ENCODE results near the gene SLC5A12. TPM values are rescaled to one million over a fixed set of nuclear protein-coding genes. Genes with fewer than 3 reads are reported as not detected.
"Not testable (repeated sequence)": the region's sequence is repeated elsewhere in the genome, so short reads cannot be mapped to it uniquely, and the experiment has no call there.

SLC5A12 gene
- polyA plus RNA-seq, 2 of the 4 experiments (the other 2 are of a cell fraction): not detected

DNA sequence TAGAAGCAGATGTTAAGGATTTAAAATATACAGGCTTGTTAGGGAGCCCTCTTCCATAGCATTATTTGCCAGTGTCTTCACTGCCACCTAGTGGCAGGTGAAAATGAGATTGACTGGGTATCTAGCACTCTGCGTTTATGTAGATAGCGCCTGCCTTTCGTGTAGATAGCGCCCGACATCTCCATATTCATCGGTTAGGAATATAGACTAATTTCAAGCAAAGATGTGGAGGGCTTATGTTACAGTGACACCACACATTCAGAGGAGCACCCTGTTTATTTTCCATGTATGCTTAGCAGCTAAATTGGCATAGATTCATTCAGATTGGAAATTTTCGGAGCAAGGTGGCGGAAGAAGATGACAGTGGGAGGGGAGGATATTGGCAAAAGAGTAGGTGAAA is 72.0 kb downstream of the SLC5A12 start:
- Histone ChIP-seq H3K4me2 (0 out of 3 replicates have a peak overlapping the region, but pooled peaks have one; percentile 35), H3K9me3 (no peaks in the 10 kb centered on the region), H3K4me3 (no peak overlapping the region), H3K27ac (no peak overlapping the region), H3K4me1 (no peaks in the 10 kb centered on the region)
- DNase-seq (ENCODE audit: low read depth in 1 of 2, low spot score in 1 of 2) (peak; percentile 55 to 80), ATAC-seq (peak; percentile 96 to 100), FAIRE-seq (no peak)
- 26% methylated on average over 8 of the region's 8 CpGs for WGBS (ENCODE audit: missing lambda C conversion rate)
- TF ChIP-seq TP53 (CRISPR knock-in tag; IDR thresholded peaks at IDR 0.05) (no peak), SMC3 (IDR thresholded peaks at IDR 0.05) (peak; percentile 88), RNF2 (IDR thresholded peaks at IDR 0.05; ENCODE audit: borderline replicate concordance, low read depth) (no peak), TFCP2L1 (CRISPR knock-in tag; IDR thresholded peaks at IDR 0.05) (no peak), ELK1 (IDR thresholded peaks at IDR 0.05; ENCODE audit: low read depth, low read length) (no peak), HDAC2 (IDR thresholded peaks at IDR 0.05) (no peak), RAD21 (conservative IDR thresholded peaks at IDR 0.05 in 1 of 2, IDR thresholded peaks at IDR 0.05 in 1 of 2) (peak; percentile 88 to 91), RFX5 (IDR thresholded peaks at IDR 0.05) (no peak)
- TF ChIP-seq, protein P1, sequence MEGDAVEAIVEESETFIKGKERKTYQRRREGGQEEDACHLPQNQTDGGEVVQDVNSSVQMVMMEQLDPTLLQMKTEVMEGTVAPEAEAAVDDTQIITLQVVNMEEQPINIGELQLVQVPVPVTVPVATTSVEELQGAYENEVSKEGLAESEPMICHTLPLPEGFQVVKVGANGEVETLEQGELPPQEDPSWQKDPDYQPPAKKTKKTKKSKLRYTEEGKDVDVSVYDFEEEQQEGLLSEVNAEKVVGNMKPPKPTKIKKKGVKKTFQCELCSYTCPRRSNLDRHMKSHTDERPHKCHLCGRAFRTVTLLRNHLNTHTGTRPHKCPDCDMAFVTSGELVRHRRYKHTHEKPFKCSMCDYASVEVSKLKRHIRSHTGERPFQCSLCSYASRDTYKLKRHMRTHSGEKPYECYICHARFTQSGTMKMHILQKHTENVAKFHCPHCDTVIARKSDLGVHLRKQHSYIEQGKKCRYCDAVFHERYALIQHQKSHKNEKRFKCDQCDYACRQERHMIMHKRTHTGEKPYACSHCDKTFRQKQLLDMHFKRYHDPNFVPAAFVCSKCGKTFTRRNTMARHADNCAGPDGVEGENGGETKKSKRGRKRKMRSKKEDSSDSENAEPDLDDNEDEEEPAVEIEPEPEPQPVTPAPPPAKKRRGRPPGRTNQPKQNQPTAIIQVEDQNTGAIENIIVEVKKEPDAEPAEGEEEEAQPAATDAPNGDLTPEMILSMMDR (IDR thresholded peaks at IDR 0.05): peak; percentile 84
- ChIA-PET CTCF (interaction anchor here (0.7 to 1.8 kb wide), 11 partner anchors 8 to 836 kb away, joined by 3 to 9 read pairs (median 4); no protein-coding TSS in a partner anchor), POLR2A (no interaction called here)

DNA sequence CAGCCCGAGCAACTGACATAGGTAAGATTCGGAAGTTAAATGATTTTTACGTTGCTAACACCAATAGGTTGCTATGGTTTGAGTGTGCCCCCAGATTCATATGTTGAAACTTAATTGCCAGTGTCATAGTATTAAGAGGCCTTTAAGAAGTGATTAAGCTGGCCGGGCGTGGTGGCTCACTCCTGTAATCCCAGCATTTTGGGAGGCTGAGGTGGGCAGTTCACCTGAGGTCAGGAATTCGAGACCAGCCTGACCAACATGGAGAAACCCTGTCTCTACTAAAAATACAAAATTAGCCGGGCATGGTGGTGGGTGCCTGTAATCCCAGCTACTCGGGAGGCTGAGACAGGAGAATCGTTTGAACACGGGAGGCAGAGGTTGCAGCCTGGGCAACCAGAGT is 78.5 kb downstream of the SLC5A12 start:
- H3K27ac ChIP-seq; H3K4me1 ChIP-seq; H3K9me3 ChIP-seq; POLR2A ChIA-PET; ATAC-seq; H3K4me3 ChIP-seq; CTCF ChIA-PET; DNase-seq (ENCODE audit: low read depth in 1 of 2, low spot score in 1 of 2); H3K4me2 ChIP-seq; FAIRE-seq: not testable (repeated sequence)
- WGBS (ENCODE audit: missing lambda C conversion rate): 62% methylated on average over 9 of the region's 10 CpGs

DNA sequence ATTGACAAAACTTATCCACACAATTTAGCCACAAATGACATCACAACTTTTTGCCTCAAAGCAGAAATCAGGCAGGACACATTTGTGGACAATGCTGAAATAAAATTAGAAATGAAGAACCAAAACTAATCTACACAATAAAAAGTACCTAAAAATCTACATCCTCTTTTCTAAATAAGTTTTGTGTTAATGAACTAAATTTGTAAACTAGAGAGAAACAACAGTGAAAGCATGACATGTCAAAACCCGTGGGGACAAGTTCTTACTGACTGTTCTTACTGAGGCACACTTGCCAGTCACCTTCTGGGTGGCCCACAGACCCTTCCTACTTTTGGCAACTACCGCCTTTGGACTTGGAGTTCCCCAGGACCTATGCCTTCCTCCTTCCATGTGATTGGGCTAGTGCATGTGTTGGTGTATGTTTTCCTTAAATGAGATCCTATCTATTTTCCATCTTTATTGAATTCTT is 89.1 kb downstream of the SLC5A12 start:
- POLR2A ChIA-PET: no interaction called here
- no peak overlapping the region for H3K4me3 ChIP-seq
- WGBS (ENCODE audit: missing lambda C conversion rate): 48% methylated on average over 2 of the region's 2 CpGs
- H3K27ac ChIP-seq: no peak overlapping the region
- ATAC-seq: no peak
- DNase-seq (ENCODE audit: low read depth in 1 of 2, low spot score in 1 of 2): no peak
- TF ChIP-seq, protein P1 (IDR thresholded peaks at IDR 0.05): no peak
- TF ChIP-seq TP53 (CRISPR knock-in tag; IDR thresholded peaks at IDR 0.05) (no peak), ZFP36 (IDR thresholded peaks at IDR 0.05; ENCODE audit: borderline replicate concordance, partially characterized antibody) (no peak), JUN (IDR thresholded peaks at IDR 0.05) (no peak), CEBPB (IDR thresholded peaks at IDR 0.05) (no peak), NFE2L2 (conservative IDR thresholded peaks at IDR 0.05; ENCODE audit: low read length) (no peak), KDM1A (IDR thresholded peaks at IDR 0.05; ENCODE audit: low read depth) (no peak), SMC3 (IDR thresholded peaks at IDR 0.05) (no peak), KDM5A (IDR thresholded peaks at IDR 0.05) (no peak), MYC (IDR thresholded peaks at IDR 0.05; ENCODE audit: borderline replicate concordance, low read length) (no peak), RAD21 (conservative IDR thresholded peaks at IDR 0.05 in 1 of 2, IDR thresholded peaks at IDR 0.05 in 1 of 2) (no peak), NPAS2 (CRISPR knock-in tag; IDR thresholded peaks at IDR 0.05; ENCODE audit: borderline replicate concordance) (no peak), EHF (CRISPR knock-in tag; IDR thresholded peaks at IDR 0.05) (no peak), MAX (IDR thresholded peaks at IDR 0.05) (no peak), ESRRA (IDR thresholded peaks at IDR 0.05; ENCODE audit: borderline replicate concordance, low read length) (no peak)
- TF ChIP-seq, protein P2, sequence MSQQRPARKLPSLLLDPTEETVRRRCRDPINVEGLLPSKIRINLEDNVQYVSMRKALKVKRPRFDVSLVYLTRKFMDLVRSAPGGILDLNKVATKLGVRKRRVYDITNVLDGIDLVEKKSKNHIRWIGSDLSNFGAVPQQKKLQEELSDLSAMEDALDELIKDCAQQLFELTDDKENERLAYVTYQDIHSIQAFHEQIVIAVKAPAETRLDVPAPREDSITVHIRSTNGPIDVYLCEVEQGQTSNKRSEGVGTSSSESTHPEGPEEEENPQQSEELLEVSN (IDR thresholded peaks at IDR 0.05; ENCODE audit: borderline replicate concordance, low read depth): no peak
- no peaks in the 10 kb centered on the region for H3K4me1 ChIP-seq
- no peaks in the 10 kb centered on the region for H3K9me3 ChIP-seq
- FAIRE-seq: no peak
- CTCF ChIA-PET: no interaction called here
- no peak overlapping the region for H3K4me2 ChIP-seq
